Limb (tissue), 2 donors: ENCODE measurements around the gene NCK2.
A peak's percentile ranks its signal among the peaks of the same experiment; 100 is the strongest.

Experiments used
- DNase-seq, 2 donors: peaks; one replicate each; pipeline ENCODE4 v3.0.0-alpha.2; 2016; ENCODE audit errors: extremely low spot score in 2 of 2

The NCK2 gene

DNA sequence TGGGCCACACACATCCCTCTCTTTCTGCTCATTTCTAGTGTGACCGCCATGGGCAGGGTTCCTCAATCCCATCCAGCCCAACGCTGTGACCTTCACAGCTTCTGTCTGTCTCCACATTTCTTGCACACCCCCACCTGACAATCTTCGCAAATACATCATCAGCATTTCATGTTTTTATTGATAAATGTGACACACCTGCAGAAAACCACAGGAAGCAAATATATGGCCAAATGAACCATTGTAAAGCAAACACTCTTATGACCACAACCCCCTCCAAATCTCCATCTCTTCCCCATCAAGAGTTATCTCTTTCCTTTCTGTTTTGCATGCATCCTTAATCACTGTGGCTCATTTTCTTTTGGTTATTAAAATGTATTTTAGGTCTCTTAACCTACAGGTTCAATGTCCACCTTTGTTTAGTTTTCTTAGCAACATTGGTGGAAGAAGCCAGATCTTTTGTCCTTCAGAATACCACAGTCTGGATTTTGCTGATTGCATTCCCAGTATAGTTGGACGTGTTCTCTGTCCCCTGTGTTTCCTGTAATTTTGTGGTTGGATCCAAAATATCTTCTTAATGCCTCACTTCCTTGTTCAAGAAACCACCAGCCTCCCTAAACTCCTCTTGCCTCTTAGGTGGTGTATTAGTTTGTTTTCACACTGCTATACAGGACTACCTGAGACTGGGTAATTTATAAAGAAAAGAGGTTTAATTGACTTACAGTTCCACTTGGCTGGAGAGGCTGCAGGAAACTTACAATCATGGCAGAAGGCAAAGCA is 9.8 kb upstream of the NCK2 start:
- no peak for DNase-seq

DNA sequence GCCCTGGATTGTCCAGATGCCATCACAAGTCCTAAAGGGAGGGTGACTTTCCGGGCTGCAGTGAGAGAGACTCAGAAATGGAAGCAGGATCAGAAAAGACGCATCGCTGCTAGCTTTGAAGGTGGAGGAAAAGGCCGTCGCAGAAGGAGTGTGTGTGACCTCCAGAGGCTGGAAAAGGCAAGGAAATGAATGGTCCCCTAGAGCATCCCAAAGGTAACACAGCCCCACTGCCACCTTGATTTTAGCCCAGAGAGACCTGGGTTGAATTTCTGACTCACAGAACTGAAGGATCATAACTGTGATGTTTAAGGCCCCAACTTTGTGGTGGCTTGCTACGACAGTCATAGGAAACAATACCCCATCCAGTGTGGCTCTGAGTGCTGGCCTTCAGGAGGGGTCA is 8.6 kb upstream of the NCK2 start:
- DNase-seq = no peak

DNA sequence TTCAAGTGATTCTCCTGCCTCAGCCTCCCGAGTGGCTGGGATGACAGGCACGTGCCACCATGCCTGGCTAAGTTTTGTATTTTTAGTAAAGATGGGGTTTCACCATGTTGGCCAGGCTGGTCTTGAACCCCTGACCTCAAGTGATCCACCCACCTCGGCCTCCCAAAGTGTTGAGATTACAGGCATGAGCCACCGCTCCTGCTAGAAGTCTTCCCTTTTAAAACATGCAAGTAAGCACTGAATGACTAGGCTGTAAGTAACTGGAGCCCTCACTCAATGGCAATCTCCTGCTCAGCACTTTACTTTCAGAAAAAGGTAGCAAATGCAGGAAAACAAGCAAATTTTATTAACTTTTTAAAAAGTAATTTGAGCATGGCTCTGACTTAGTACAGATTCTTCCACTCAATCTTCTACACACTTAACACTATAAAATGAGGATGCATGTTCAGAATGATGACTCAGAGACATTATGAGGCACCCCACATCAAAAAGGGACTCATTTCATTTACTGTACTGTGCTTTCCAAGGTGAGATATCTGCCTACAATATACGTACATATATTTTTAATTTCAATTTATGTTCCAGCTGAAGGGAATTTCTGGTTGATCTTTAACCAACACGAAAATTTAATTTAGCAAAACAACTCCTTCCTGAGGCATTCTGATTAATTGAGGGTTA is 6.6 kb upstream of the NCK2 start:
- no peak for DNase-seq

DNA sequence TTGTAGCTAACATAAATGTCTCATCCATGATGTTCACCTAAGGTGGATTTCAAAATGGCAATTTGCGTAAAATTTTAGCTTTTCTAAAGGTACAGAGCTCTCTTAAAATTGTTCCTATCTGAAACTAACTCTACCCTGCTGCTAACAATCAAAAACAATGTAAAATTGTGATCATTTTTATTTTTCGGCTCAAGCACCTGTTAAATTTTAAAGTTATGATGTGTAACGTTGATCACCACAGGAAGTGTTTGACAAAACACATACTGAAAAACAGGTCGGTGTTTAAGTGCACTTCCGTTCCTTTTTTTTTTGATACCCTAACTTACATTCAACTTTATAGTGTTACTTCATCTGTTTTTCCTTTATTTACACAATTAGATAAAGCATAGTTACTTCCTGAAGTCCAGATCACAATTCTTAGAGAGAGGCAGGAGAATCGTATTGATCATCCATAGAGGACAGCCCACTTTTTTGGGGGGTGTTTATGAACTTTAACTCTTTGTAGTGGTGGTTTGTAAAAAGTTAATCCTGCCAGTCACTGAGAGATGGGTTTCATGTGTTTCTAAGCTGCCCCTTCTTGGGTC is 6.0 kb upstream of the NCK2 start:
- no peak for DNase-seq

DNA sequence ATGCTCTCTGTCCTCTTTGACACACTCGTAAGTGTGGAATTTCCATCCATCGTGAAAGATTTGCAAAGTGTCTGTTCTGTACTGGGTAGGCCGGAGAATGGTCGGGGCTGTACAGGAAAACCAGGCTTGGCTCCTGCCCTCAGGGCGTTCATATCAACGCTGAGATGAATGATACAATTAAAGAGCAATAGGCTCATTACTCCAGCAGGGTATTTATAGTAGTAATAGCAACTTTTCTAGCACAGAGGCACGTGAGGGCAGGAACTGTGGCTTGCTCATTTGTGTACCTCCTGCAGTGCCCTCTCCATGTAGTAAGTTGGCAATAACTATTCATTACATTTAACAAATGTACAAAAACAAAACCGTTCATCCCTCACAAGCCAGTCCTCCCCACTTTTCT is 5.3 kb upstream of the NCK2 start:
- no peak for DNase-seq

DNA sequence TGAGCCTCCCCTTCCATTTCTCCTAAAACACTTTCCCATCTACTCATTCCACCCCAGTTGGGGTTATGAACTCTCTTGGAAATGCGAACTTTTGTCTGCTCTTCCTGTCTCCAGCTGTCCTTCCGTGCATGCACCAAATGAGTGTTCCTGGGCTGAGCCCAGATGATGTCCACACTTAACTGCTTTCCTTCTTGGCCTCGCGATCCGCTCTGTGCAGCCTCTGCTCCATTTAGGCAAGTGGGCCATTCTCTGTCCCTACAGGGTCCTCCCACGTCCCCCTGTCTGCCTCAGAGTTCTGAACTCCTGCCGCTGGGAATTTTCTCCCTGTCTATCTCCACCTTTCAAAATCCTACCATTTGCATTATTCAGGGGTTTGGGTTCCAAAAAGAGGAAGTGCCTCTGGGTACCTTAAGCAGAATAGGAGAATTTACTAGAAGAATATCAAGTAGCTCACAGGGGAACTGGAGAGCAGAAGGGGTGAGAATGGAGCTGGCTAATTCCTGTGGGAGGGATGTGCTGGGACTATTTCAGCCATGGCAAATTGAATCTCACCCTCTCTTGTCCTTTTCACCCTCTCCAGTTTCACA is 4.7 kb upstream of the NCK2 start:
- DNase-seq = no peak

DNA sequence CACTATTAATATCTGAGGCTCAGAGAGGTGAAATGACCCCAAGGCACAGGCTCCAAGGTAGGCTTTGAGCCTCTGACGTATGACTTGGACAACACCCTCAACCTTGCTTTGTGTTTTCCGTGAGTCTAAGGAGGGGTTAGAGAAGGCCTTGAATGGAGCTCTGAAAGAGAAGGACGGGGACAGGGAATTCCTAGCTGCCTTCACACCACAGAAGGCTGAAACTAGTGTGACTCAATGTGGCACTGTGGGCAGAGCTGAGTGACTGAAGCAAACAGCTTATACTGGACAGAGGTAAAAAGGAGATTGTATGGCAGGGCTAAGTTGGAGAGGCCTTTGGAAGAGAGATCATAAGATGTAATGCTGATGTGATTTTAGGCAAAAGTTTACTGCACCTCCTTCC is 3.5 kb upstream of the NCK2 start:
- DNase-seq = no peak

DNA sequence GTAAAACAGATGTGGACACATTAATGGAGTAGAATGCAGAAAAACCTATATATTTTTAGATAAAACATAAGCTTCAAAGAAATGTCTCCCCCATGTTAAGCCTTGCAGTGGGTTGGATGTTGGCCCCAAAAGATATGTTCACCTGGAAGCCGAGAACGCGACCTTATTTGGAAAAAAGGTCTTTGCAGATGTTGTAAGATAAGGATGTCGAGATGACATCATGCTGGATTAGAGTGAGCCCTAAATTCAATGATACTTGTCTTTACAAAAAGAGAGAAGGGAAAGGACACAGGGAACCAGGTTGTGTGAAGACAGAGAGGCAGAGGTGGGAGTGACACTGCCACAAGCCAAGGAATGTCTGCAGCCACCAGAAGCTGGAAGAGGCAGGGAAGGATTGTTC is 3.1 kb upstream of the NCK2 start:
- no peak for DNase-seq

DNA sequence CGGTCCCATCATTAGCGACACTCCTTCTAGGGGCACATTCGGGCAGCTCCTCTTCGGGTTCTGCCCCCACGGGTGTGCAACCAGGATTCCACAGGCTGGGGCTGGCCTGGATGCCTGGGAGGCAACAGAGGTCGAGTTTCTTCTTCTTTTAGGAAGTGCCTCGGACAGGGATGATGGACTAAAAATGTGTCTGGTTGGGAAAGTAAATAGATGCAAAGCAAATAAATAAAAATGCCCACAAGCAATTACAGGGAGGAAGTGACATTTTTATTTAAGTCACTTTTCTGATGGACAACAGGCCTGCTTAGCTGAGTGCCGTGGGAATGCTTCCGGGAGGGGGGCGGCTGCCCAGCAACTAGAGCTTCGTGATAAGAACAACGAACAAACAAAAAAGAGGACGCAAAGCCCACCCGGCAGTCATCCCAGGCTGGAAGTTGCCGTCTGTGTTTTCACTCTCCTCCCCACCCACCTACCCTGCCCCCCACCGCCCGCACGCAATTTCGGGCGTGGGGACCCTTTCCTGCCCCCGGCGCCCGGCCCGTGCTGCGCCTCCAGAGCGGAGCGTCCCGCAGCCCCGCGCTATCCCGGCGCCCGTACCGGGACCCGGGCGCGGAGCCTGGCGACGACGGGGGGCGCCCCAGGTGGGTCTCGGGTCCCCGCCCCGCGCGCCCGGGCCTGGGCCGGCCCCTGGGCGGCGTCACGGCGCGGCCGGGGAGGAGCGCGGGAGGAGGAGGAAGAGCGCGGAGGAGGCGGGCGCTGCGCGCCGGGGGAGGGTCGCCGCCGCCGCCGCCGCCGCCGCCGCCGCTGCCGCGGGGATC is 412 bp upstream of the NCK2 start:
- DNase-seq = peak; percentile 78 to 85

DNA sequence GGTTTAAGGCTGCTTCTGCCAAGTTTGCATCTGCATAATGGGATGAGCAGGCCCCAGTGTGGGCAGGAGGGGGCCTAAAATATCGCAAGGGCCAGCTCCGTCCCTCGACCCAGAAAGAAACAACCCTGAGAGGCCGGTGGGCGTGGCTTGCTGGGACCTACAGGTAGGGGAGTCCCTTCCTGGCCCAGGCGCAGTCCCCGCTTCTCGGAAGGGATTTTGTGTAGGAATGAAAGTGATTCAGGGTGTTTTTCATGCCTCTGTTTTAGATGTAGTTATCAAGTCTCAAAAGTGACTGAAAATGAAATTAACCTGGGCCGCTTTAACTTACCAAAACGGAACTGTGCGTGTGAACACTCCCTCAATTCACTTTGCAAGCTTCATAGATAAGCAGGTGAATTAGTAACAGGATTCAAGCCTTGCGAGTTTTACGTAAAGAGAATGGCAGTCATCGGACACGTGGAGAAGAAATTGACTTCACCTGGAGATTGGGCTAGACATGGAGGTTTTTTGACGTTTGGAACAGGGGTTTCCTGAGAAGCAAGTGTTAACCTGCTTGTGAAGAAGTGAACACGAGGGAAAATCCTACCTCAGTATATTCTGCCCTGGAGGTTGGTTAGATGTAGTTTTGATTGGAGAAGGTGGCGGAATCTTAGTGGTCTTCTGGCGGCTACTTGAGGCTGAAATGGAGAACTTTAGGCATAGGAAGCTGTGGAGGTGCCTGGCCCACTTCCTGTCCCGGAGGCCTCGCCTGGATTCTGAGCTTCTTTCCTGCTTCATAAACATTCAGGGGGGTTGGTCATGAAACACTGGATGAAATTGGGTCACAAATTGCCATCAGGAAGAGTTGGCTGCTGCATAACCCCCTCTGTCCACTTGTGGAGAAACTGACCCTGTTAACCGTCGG is 1.7 kb downstream of the NCK2 start:
- peak in 1 of 2 donors; percentile 51 for DNase-seq

DNA sequence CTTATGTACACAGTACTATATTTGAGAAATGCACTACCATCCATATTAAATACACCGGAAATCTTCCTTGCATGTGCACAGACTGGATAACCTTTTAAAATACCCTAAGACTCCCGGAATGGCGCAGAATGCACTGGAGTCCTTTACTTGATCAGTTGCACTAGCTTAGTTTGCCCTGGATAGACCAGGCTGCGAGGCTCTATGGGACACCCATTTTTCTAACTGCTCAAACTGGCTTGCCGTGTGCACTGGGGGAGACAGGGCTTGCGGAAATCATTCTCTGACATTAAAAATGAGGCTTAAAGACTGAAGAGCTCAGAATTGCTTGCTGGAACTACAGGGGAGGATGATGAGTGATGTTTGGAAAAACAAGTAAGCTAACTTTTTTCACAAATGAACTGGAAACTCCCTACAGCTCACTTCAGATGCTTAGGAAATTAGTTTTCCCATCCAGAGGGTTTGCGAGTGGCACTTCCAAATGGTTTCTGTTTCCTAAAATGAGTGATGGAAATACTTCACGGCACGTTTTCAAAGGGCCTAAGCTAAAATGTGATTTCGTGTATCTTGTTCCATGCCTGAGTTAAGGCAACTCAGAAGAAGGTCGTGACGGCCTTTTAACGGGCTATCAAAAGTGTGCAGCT is 2.7 kb downstream of the NCK2 start:
- no peak for DNase-seq

DNA sequence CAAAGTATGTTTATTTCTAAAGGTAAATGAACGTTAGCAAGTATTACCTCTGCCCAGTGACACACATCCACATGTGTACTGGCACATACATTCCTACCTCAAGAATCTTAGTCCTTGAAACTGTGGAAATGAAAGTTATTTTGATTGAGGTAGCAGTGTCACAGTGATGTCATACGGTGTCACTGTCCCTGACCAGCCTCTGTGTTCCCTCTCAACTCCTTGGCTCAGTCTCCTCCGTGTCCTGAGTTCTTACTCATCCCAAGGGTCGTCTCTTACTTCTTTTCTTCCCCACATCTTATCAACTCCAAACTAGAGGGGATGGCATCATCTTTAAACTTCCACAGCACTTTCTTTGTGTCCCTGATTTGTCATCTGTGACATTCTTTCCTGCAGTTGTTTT is 3.3 kb downstream of the NCK2 start:
- no peak for DNase-seq

DNA sequence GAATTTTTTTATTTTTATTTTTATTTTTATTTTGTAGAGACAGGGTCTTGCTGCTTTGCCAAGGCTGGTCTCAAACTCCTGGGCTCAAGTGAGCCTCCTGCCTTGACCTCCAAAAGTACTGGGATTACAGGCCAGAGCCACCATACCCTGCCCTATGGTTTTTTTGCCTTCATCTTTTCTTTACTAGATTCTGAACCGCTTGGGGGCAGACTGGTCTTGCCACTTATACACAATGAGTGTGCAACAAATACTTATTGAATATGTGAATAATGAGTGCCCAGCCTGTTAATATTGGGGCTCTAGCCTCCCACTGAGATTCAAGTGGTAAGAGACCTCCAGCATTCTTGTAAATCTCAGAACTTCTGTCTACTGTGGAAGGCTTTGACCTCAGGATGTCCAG is 3.9 kb downstream of the NCK2 start:
- DNase-seq = no peak

DNA sequence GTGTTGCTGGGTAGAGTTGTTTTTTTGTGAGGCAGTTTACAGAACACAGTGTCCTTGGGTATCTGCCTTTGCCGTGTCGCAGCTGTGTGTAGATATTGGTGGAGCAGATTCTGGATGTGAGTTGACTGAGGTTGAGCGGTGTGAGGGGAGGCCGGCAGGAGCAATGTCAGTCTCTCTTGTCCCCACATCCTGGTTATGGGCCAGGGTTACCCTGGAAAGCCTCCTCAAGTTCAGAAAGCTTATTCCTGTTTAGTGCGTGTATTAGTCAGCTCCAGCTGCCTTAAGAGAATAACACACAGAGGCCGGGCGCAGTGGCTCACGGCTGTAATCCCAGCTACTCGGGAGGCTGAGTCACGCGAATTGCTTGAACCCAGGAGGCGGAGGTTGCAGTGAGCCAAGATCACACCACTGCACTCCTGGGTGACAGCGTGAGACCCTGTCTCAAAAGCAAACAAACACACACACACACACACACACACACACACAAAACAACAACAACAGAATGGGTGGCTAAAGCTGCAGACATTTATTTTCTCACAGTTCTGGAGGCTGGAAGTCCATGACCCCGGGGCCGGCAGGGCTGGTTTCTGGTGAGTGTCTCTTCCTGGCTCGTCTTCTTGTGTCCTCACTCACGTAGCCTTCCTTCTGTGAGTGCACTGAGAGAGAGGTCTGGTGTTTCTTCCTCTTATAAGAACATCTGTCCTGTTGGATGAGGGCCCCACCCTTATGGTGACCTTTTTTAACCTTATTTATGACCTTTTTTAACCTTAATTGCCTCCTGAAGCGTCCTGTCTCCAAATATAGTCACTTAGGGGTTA is 5.1 kb downstream of the NCK2 start:
- DNase-seq = no peak

DNA sequence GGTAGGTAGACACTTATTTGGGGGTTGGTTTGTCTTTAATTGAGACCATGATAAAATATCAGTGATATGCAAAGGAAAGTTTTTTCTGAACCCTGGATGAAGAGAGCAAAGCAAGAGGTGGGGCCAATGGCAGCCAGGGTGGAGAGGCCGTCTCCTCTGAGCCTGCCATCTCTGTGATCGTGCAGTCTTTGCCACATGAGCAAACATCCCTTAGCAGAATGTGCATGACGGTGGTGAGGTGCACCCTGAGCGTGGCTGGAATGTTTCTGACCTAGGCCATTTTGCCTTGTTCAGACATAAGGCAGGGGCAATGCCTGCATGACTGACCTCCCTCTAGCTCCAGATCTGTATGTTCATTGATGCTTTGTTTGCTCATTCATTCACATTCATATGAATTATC is 6.0 kb downstream of the NCK2 start:
- no peak for DNase-seq

DNA sequence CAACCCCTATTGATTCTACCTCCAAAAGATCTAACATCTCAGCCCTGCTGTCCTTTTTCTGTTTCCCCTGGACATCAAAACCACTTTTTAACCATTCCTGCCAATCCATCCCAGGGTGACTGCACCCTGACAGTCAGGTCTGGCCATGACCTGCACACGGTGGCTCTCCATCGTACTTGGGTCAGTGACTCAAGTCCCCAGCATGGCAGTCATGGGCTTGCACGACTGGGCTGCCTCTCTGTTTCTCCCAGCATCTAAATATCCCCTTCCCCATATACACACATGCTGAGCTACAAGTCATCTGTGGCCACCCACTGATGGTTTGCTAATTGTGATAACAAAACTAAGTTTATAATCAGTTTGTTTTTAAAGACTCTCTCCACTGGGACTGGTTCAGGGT is 6.6 kb downstream of the NCK2 start:
- no peak for DNase-seq

DNA sequence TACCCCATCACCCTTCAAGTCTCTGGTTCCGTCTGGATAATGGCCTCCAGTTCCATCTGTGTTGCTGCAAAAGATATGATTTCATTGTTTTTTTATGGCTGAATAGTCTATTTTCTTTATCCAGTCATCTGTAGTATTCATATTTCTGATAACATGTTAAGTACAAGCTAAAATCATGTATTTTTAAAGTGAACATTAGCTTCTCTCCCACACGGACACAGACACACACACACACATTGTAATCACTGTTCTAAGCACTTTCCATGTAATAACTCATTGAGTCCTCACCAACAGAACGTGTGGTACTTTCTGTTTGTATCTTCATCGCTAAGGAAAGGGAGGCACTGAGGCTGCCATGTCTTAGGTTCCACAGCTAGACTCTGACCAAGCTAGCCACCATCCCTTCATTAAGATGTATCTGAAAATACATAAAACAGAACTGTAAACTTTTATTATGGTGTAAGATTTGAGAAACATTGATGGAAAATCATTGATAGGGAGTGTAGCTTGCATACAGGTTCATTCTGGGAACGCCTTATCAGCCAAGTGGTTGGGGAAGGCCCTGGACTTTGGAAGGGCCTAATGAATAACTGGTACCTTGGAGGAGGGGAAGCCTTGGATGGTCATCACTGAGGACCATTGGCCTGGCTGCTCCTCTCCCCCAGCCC is 8.1 kb downstream of the NCK2 start:
- no peak for DNase-seq

DNA sequence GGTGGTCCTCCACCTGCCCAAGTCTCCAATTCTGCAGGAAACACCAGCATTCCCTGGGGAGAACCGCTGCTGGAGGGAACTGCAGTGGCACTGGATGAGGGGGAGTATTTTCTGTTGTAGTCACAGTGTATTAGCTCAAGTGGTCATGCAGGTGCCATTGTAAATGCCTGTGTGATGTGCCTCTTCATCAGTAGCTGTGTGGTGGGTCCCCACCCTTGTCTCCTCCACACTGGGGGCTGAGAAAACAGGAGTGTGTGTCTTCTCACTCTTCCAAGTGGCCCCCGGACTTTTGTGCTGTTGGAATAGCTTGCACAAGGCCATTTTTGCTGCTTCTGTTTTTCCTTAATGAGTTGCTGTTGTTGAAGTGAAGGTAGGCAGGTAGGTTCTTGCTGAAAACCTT is 8.7 kb downstream of the NCK2 start:
- DNase-seq = no peak

DNA sequence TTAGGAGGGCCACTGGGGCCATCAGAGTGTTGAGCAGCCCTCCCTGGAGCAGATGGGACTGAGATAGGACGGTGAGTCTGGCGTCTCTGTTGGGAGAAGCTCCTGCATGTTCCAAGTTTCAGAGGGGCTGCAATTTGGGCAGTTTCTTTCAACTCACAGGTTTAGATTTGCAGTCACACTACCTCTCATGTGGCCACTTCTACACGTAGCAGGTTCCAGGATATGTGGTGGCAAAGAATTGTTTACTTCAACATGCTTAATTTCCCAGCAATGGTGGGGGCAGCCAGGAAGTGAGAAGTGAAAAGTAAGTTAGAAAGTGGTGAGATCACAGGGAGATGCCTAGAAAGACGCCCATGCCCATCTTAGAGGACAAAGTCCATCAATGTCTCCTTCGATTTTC is 9.3 kb downstream of the NCK2 start:
- no peak for DNase-seq
